Lung microvascular endothelial cell (primary cell): ENCODE data around the gene GPR6. TPM values are rescaled to one million over a fixed set of nuclear protein-coding genes. Genes with fewer than 3 reads are reported as not detected.
A peak's percentile ranks its signal among the peaks of the same experiment; 100 is the strongest.

Experiments used
- DNase-seq, 2 donors: peaks; one replicate each; pipeline versions ENCODE4 v3.0.0 to v3.0.0-alpha.2; 2010; ENCODE audit warnings: low read depth in 2 of 2
- total RNA-seq: library from RNA; depleted of rRNA; stranded (reverse); fragments of >200 nt; gene quantifications from 2 replicates; pipeline ENCODE4 v1.2.1, GENCODE V29; 2014

Gene GPR6
- total RNA-seq, 1 donor from 2014 or later = not detected

GRCh38 chr6:109999740-110000139 is 21.6 kb downstream of the GPR6 start:
- DNase-seq = no peak

- DNase-seq = no peak
These were observed 24.6 kb downstream of the GPR6 start for GRCh38 chr6:110002676-110003075.

- DNase-seq = no peak
These were observed 35.3 kb downstream of the GPR6 start for GRCh38 chr6:110013386-110013785.

GRCh38 chr6:110015206-110015605 is 37.1 kb downstream of the GPR6 start:
- no peak for DNase-seq

GRCh38 chr6:110017306-110017705 is 39.2 kb downstream of the GPR6 start:
- no peak for DNase-seq

- DNase-seq = no peak
These were observed 39.8 kb downstream of the GPR6 start for GRCh38 chr6:110017946-110018345.

GRCh38 chr6:110018486-110018885 is 40.4 kb downstream of the GPR6 start:
- no peak for DNase-seq

GRCh38 chr6:110020888-110021287 is 42.8 kb downstream of the GPR6 start:
- peak in 1 of 2 donors; percentile 6 for DNase-seq

- DNase-seq = no peak
These were observed 51.0 kb downstream of the GPR6 start for GRCh38 chr6:110029144-110029543.

Other genes with a start within 250 kb of the GPR6 start
- 6.8 and 8.7 TPM in 2 replicates for gene WASF1, start 201.4 kb downstream of the GPR6 start, total RNA-seq
- gene CDC40, start 202.1 kb downstream of the GPR6 start, total RNA-seq = 10.9 and 13.1 TPM in 2 replicates